ENCODE measurements around the gene SERPINB13.

SERPINB13 gene

DNA sequence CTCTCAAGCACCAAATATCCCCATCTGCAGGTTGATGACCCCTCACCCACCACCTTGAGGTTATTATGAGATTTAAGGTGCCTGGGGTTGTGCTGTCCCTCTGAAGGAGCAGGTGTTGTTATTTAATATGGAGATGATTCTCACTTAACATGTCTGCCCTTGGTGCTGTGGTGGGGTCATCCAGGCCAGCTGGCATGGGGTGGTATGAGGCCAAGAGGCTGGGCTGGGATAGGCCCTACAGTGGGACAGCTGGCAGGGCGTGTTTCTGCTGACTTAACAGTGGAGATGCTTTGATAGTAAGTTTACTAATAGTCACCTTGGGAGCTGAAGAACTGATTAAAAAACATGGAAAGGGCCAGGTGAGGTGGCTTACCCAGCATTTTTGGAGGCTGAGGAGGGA lies 22.6 kb upstream of the SERPINB13 start:
- Histone ChIP-seq H2BK15ac (ENCODE audit: low read length) (no peak overlapping the region), H2AFZ (ENCODE audit: low read length) (no peak overlapping the region), H3K23ac (ENCODE audit: low read depth, low read length, poor library complexity) (no peak overlapping the region), H2AK5ac (ENCODE audit: low read depth, low read length) (no peak overlapping the region), H4K8ac (ENCODE audit: low read depth, low read length) (no peak overlapping the region), H3K79me1 (ENCODE audit: low read depth, low read length) (no peaks in the 10 kb centered on the region), H3K14ac (ENCODE audit: low read length) (no peak overlapping the region), H3K9me3 (replicated peaks in 1 of 2; ENCODE audit: control insufficient read depth in 2 of 2, insufficient read depth in 1 of 2, low read depth in 1 of 2, low read length in 2 of 2) (no peaks in the 10 kb centered on the region), H3K4me3 (ENCODE audit: low read length in 2 of 2) (no peak overlapping the region), H3K27ac (replicated peaks; ENCODE audit: low read length) (no peak overlapping the region), H2BK5ac (ENCODE audit: low read length) (no peak overlapping the region), H3K27me3 (ENCODE audit: control insufficient read depth in 3 of 3, insufficient read depth in 3 of 3, low read depth in 1 of 3, low read length in 3 of 3) (no peaks in the 10 kb centered on the region), H3K4me1 (ENCODE audit: control insufficient read depth in 2 of 2, insufficient read depth in 1 of 2, low read depth in 1 of 2, low read length in 2 of 2) (no peaks in the 10 kb centered on the region), H3K4me2 (ENCODE audit: insufficient read depth, low read length, poor library complexity, severe bottlenecking) (no peak overlapping the region), H3K9ac (ENCODE audit: low read depth, low read length, poor library complexity) (no peak overlapping the region), H3K4ac (ENCODE audit: low read length) (no peak overlapping the region), H2BK12ac (ENCODE audit: low read length) (no peak overlapping the region), H4K91ac (ENCODE audit: low read depth, low read length, poor library complexity) (no peak overlapping the region), H3K36me3 (replicated peaks in 1 of 2; ENCODE audit: control insufficient read depth in 2 of 2, insufficient read depth in 2 of 2, low read length in 2 of 2) (no peaks in the 10 kb centered on the region), H3K18ac (ENCODE audit: low read length) (no peak overlapping the region), H2BK120ac (ENCODE audit: low read depth, low read length) (no peak overlapping the region)
- no peak for DNase-seq (ENCODE audit: low spot score)
- no CpG with 5 or more reads among the region's 1 CpG for whole genome bisulfite sequencing, 2 donors (ENCODE audit: extremely low coverage in 2 of 2, insufficient read length in 2 of 2, insufficient replicate concordance in 1 of 2)

DNA sequence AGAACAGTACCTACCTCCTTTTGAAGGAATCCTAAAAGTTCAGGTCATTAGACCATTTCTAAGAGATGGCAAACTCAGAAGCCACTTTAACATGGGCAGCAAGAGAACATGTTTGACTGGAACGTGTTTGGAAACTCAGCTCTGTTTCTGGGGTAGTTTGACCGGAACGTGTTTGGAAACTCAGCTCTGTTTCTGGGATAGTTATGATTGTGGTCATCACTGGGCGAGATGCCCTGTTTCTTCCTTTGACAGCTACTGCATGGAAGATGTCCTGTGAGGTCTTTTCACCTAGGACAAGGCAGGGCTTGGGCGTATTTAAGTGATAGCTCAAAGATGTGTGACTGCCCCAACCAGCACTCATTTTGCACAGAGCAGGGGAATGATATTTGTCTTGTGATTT lies 19.9 kb upstream of the SERPINB13 start:
- WGBS, 2 donors (ENCODE audit: extremely low coverage in 2 of 2, insufficient read length in 2 of 2, insufficient replicate concordance in 1 of 2) = no CpG with 5 or more reads among the region's 5 CpGs
- Histone ChIP-seq H3K36me3 (replicated peaks in 1 of 2; ENCODE audit: control insufficient read depth in 2 of 2, insufficient read depth in 2 of 2, low read length in 2 of 2) (no peaks in the 10 kb centered on the region), H3K9me3 (replicated peaks in 1 of 2; ENCODE audit: control insufficient read depth in 2 of 2, insufficient read depth in 1 of 2, low read depth in 1 of 2, low read length in 2 of 2) (no peaks in the 10 kb centered on the region), H4K8ac (ENCODE audit: low read depth, low read length) (no peak overlapping the region), H3K4me3 (ENCODE audit: low read length in 2 of 2) (no peak overlapping the region), H3K79me1 (ENCODE audit: low read depth, low read length) (no peaks in the 10 kb centered on the region), H3K27ac (replicated peaks; ENCODE audit: low read length) (no peak overlapping the region), H3K4me2 (ENCODE audit: insufficient read depth, low read length, poor library complexity, severe bottlenecking) (no peak overlapping the region), H2BK15ac (ENCODE audit: low read length) (no peak overlapping the region), H2AFZ (ENCODE audit: low read length) (no peak overlapping the region), H2AK5ac (ENCODE audit: low read depth, low read length) (no peak overlapping the region), H3K27me3 (ENCODE audit: control insufficient read depth in 3 of 3, insufficient read depth in 3 of 3, low read depth in 1 of 3, low read length in 3 of 3) (no peaks in the 10 kb centered on the region), H3K9ac (ENCODE audit: low read depth, low read length, poor library complexity) (no peak overlapping the region), H3K18ac (ENCODE audit: low read length) (no peak overlapping the region), H2BK5ac (ENCODE audit: low read length) (no peak overlapping the region), H2BK12ac (ENCODE audit: low read length) (no peak overlapping the region), H3K4me1 (ENCODE audit: control insufficient read depth in 2 of 2, insufficient read depth in 1 of 2, low read depth in 1 of 2, low read length in 2 of 2) (no peaks in the 10 kb centered on the region), H4K91ac (ENCODE audit: low read depth, low read length, poor library complexity) (no peak overlapping the region), H3K4ac (ENCODE audit: low read length) (no peak overlapping the region), H2BK120ac (ENCODE audit: low read depth, low read length) (no peak overlapping the region), H3K23ac (ENCODE audit: low read depth, low read length, poor library complexity) (no peak overlapping the region), H3K14ac (ENCODE audit: low read length) (no peak overlapping the region)
- no peak for DNase-seq (ENCODE audit: low spot score)

DNA sequence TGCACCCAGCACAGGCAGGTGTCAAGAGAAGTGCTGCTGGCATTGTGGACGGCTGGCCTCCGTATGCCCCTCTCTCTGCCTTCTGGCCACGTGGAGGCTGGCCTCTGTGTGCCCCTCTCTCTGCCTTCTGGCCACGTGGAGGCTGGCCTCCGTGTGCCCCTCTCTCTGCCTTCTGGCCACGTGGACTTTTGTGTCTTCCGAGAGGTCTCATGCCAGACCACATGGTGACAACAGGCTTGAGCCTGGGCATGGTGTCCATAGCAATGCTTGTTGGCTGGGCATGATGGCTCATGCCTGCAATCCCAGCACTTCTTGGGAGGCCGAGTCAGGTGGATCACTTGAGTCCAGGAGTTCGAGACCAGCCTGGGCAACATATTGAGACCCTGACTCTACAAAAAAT lies 19.3 kb upstream of the SERPINB13 start:
- H2BK120ac ChIP-seq (ENCODE audit: low read depth, low read length) = no peak overlapping the region
- H3K27me3 ChIP-seq (ENCODE audit: control insufficient read depth in 3 of 3, insufficient read depth in 3 of 3, low read depth in 1 of 3, low read length in 3 of 3) = no peaks in the 10 kb centered on the region
- H2AFZ ChIP-seq (ENCODE audit: low read length) = no peak overlapping the region
- H3K4me1 ChIP-seq (ENCODE audit: control insufficient read depth in 2 of 2, insufficient read depth in 1 of 2, low read depth in 1 of 2, low read length in 2 of 2) = no peaks in the 10 kb centered on the region
- no peak overlapping the region for H3K4ac ChIP-seq (ENCODE audit: low read length)
- no peak overlapping the region for H3K4me3 ChIP-seq (ENCODE audit: low read length in 2 of 2)
- DNase-seq (ENCODE audit: low spot score) = no peak
- no peaks in the 10 kb centered on the region for H3K36me3 ChIP-seq (replicated peaks in 1 of 2; ENCODE audit: control insufficient read depth in 2 of 2, insufficient read depth in 2 of 2, low read length in 2 of 2)
- no peak overlapping the region for H2BK12ac ChIP-seq (ENCODE audit: low read length)
- no peak overlapping the region for H4K91ac ChIP-seq (ENCODE audit: low read depth, low read length, poor library complexity)
- no peak overlapping the region for H3K23ac ChIP-seq (ENCODE audit: low read depth, low read length, poor library complexity)
- no peak overlapping the region for H3K18ac ChIP-seq (ENCODE audit: low read length)
- H2AK5ac ChIP-seq (ENCODE audit: low read depth, low read length) = no peak overlapping the region
- no peak overlapping the region for H3K4me2 ChIP-seq (ENCODE audit: insufficient read depth, low read length, poor library complexity, severe bottlenecking)
- whole genome bisulfite sequencing, 2 donors (ENCODE audit: extremely low coverage in 2 of 2, insufficient read length in 2 of 2, insufficient replicate concordance in 1 of 2) = no CpG with 5 or more reads among the region's 9 CpGs
- no peak overlapping the region for H4K8ac ChIP-seq (ENCODE audit: low read depth, low read length)
- peak overlapping the region; percentile 14 for H3K14ac ChIP-seq (ENCODE audit: low read length)
- H3K79me1 ChIP-seq (ENCODE audit: low read depth, low read length) = no peaks in the 10 kb centered on the region
- H3K27ac ChIP-seq (replicated peaks; ENCODE audit: low read length) = no peak overlapping the region
- no peak overlapping the region for H3K9ac ChIP-seq (ENCODE audit: low read depth, low read length, poor library complexity)
- no peak overlapping the region for H2BK5ac ChIP-seq (ENCODE audit: low read length)
- H3K9me3 ChIP-seq (replicated peaks in 1 of 2; ENCODE audit: control insufficient read depth in 2 of 2, insufficient read depth in 1 of 2, low read depth in 1 of 2, low read length in 2 of 2) = no peaks in the 10 kb centered on the region
- no peak overlapping the region for H2BK15ac ChIP-seq (ENCODE audit: low read length)

GRCh38 chr18:63570721-63571120 lies 16.4 kb upstream of the SERPINB13 start:
- no peak overlapping the region for H3K4me2 ChIP-seq (ENCODE audit: insufficient read depth, low read length, poor library complexity, severe bottlenecking)
- no peak overlapping the region for H2BK15ac ChIP-seq (ENCODE audit: low read length)
- WGBS, 2 donors (ENCODE audit: extremely low coverage in 2 of 2, insufficient read length in 2 of 2, insufficient replicate concordance in 1 of 2) = 100% methylated on average over 1 of the region's 6 CpGs; no CpG with 5 or more reads in 1 of the 2 donors
- H3K23ac ChIP-seq (ENCODE audit: low read depth, low read length, poor library complexity) = no peak overlapping the region
- no peak overlapping the region for H3K27ac ChIP-seq (replicated peaks; ENCODE audit: low read length)
- no peak for DNase-seq (ENCODE audit: low spot score)
- H4K91ac ChIP-seq (ENCODE audit: low read depth, low read length, poor library complexity) = no peak overlapping the region
- no peak overlapping the region for H2AK5ac ChIP-seq (ENCODE audit: low read depth, low read length)
- no peak overlapping the region for H2BK120ac ChIP-seq (ENCODE audit: low read depth, low read length)
- no peak overlapping the region for H3K9ac ChIP-seq (ENCODE audit: low read depth, low read length, poor library complexity)
- no peak overlapping the region for H3K4ac ChIP-seq (ENCODE audit: low read length)
- H3K36me3 ChIP-seq (replicated peaks in 1 of 2; ENCODE audit: control insufficient read depth in 2 of 2, insufficient read depth in 2 of 2, low read length in 2 of 2) = no peaks in the 10 kb centered on the region
- no peak overlapping the region for H3K18ac ChIP-seq (ENCODE audit: low read length)
- no peaks in the 10 kb centered on the region for H3K79me1 ChIP-seq (ENCODE audit: low read depth, low read length)
- no peak overlapping the region for H2BK5ac ChIP-seq (ENCODE audit: low read length)
- H3K4me3 ChIP-seq (ENCODE audit: low read length in 2 of 2) = no peak overlapping the region
- H2BK12ac ChIP-seq (ENCODE audit: low read length) = no peak overlapping the region
- no peaks in the 10 kb centered on the region for H3K4me1 ChIP-seq (ENCODE audit: control insufficient read depth in 2 of 2, insufficient read depth in 1 of 2, low read depth in 1 of 2, low read length in 2 of 2)
- no peak overlapping the region for H2AFZ ChIP-seq (ENCODE audit: low read length)
- H3K9me3 ChIP-seq (replicated peaks in 1 of 2; ENCODE audit: control insufficient read depth in 2 of 2, insufficient read depth in 1 of 2, low read depth in 1 of 2, low read length in 2 of 2) = no peaks in the 10 kb centered on the region
- no peak overlapping the region for H3K14ac ChIP-seq (ENCODE audit: low read length)
- no peak overlapping the region for H4K8ac ChIP-seq (ENCODE audit: low read depth, low read length)
- H3K27me3 ChIP-seq (ENCODE audit: control insufficient read depth in 3 of 3, insufficient read depth in 3 of 3, low read depth in 1 of 3, low read length in 3 of 3) = no peaks in the 10 kb centered on the region

All from neuronal stem cell (in vitro differentiated cells).